Tibial nerve (tissue), 4 donors: Measurements from ENCODE around the gene PPM1G. TPM values are rescaled to one million over a fixed set of nuclear protein-coding genes. Genes with fewer than 3 reads are reported as not detected.

Experiments used
- DNase-seq, 2 donors: peaks; one replicate each; pipeline ENCODE4 v3.0.0-alpha.2; 2019; ENCODE audit warnings: low spot score in 2 of 2
- H3K27ac ChIP-seq, 4 donors: fragments of 200-600 bp; sonication (generic) in 3 of 4; one replicate each; pipeline ENCODE4 v1.5.1; 2017 to 2019; ENCODE audit warnings: mild to moderate bottlenecking in 1 of 4
- H3K27me3 ChIP-seq, 2 donors: fragments of 200-600 bp; sonication (generic) in 1 of 2; one replicate each; pipeline versions ENCODE4 v1.5.1 to v1.6.0; 2017 to 2019
- H3K36me3 ChIP-seq, 3 donors: fragments of 200-600 bp; sonication (generic); one replicate each; pipeline ENCODE4 v1.5.1; 2018 to 2019
- H3K4me1 ChIP-seq, 4 donors: fragments of 200-600 bp; sonication (generic) in 3 of 4; one replicate each; pipeline ENCODE4 v1.5.1; 2017 to 2019
- H3K4me3 ChIP-seq, 4 donors: fragments of 200-600 bp; sonication (generic) in 3 of 4; one replicate each; pipeline ENCODE4 v1.5.1; 2017 to 2019; ENCODE audit warnings: mild to moderate bottlenecking in 1 of 4, moderate library complexity in 1 of 4
- H3K9me3 ChIP-seq, 4 donors: fragments of 200-600 bp; sonication (generic) in 3 of 4; one replicate each; pipeline ENCODE4 v1.5.1; 2017 to 2019
- EP300 ChIP-seq, 2 donors: sonication (generic); formaldehyde crosslinking; IDR thresholded peaks; one replicate each; pipeline ENCODE4 v1.6.1; 2017; ENCODE audit warnings: antibody characterized with exemption in 2 of 2, mild to moderate bottlenecking in 1 of 2
- POLR2A ChIP-seq, 2 donors: fragments of 450-650 bp; IDR thresholded peaks; one replicate each; pipeline ENCODE4 v1.6.1; 2017; ENCODE audit warnings: antibody characterized with exemption in 2 of 2, mild to moderate bottlenecking in 2 of 2, moderate library complexity in 2 of 2
- WGBS, 2 donors: methylation state at CpG; one replicate each; pipeline ENCODE4 v1.1.5; 2018; 5-methylcytosine and 5-hydroxymethylcytosine counted together
- total RNA-seq, 4 donors: library from RNA; depleted of rRNA; stranded (reverse); fragments of >200 nt; gene quantifications; one replicate each; pipeline ENCODE4 v1.1.0, GENCODE V29; 2016
- TF ChIP-seq, protein P1 (sequence below), 5 experiments: fragments of 200-600 bp in 3 of 5; fragments of 450-650 bp in 2 of 5; sonication (generic) in 3 of 5; IDR thresholded peaks; one replicate each; pipeline ENCODE4 v1.5.1; 2016 to 2019; ENCODE audit warnings: antibody characterized with exemption in 5 of 5, mild to moderate bottlenecking in 3 of 5, moderate library complexity in 2 of 5

The PPM1G gene
- total RNA-seq, 4 donors from 2014 or later, result 33.7 to 53.6 (median 47.9) TPM

DNA sequence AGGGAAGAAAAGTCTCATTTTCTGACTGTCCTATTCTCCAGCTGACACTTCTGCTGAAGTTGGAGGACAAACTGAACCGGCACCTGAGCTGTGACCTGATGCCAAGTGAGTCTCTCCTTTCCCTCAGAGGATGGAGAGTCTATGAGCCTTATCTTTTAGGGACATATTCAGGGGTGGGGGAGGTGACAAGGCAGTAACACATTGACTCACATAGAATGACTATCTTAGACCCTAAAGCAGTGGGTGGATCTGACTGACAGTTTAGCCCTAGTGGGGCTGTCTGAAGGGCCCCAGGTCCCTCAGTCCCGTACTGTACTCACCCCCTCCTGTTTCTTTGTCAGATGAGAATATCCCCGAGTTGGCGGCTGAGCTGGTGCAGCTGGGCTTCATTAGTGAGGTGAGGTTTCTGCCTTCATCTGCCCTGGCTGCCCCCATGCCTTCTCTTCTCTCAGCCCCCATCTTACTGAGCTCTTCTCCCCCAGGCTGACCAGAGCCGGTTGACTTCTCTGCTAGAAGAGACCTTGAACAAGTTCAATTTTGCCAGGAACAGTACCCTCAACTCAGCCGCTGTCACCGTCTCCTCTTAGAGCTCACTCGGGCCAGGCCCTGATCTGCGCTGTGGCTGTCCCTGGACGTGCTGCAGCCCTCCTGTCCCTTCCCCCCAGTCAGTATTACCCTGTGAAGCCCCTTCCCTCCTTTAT is 32.0 kb upstream of the PPM1G start:
- Histone ChIP-seq H3K4me3 (no peak overlapping the region), H3K27me3 (no peaks in the 10 kb centered on the region), H3K4me1 (peaks cover 0 to 14% (median 0%) of the 10 kb centered on the region in 4 donors), H3K27ac (no peak overlapping the region), H3K9me3 (no peaks in the 10 kb centered on the region), H3K36me3 (peaks cover 0 to 96% (median 40%) of the 10 kb centered on the region in 3 donors)
- TF ChIP-seq POLR2A (IDR thresholded peaks at IDR 0.05), result no peak
- no peak for TF ChIP-seq EP300 (IDR thresholded peaks at IDR 0.05)
- TF ChIP-seq, protein P1, sequence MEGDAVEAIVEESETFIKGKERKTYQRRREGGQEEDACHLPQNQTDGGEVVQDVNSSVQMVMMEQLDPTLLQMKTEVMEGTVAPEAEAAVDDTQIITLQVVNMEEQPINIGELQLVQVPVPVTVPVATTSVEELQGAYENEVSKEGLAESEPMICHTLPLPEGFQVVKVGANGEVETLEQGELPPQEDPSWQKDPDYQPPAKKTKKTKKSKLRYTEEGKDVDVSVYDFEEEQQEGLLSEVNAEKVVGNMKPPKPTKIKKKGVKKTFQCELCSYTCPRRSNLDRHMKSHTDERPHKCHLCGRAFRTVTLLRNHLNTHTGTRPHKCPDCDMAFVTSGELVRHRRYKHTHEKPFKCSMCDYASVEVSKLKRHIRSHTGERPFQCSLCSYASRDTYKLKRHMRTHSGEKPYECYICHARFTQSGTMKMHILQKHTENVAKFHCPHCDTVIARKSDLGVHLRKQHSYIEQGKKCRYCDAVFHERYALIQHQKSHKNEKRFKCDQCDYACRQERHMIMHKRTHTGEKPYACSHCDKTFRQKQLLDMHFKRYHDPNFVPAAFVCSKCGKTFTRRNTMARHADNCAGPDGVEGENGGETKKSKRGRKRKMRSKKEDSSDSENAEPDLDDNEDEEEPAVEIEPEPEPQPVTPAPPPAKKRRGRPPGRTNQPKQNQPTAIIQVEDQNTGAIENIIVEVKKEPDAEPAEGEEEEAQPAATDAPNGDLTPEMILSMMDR (IDR thresholded peaks at IDR 0.05), result no peak
- DNase-seq, result no peak
- 77 to 82% methylated on average over 10 of the region's 10 CpGs for WGBS, 2 donors

DNA sequence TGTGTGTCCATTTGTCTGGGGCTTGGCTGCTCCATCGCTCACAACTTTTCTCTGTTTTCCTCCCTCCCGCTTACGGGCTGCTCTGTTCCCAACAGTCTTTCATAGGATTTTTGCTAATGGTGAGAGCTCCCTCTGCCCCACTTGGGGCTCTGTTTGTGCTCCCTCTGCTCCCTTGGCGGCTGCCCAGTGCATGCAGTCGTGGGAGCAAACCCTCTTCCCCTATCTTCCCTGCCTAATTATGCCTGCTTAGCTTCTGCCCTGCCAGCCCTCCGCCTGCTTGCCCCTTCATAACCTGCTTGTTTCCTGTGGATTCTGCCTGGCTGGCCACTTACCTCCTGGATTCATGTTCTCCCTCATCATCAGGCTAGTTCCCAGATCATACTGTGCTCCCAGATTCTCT is 26.2 kb upstream of the PPM1G start:
- H3K4me1 ChIP-seq, result peaks cover 0 to 27% (median 6%) of the 10 kb centered on the region in 4 donors
- WGBS, 2 donors, result 82 to 91% methylated on average over 6 of the region's 6 CpGs
- H3K36me3 ChIP-seq, result peaks cover 0 to 77% (median 57%) of the 10 kb centered on the region in 3 donors
- H3K9me3 ChIP-seq, result no peaks in the 10 kb centered on the region
- no peak overlapping the region for H3K4me3 ChIP-seq
- no peak overlapping the region for H3K27ac ChIP-seq
- no peaks in the 10 kb centered on the region for H3K27me3 ChIP-seq
- TF ChIP-seq, protein P1 (IDR thresholded peaks at IDR 0.05), result no peak
- no peak for TF ChIP-seq EP300 (IDR thresholded peaks at IDR 0.05)
- TF ChIP-seq POLR2A (IDR thresholded peaks at IDR 0.05), result no peak
- no peak for DNase-seq

DNA sequence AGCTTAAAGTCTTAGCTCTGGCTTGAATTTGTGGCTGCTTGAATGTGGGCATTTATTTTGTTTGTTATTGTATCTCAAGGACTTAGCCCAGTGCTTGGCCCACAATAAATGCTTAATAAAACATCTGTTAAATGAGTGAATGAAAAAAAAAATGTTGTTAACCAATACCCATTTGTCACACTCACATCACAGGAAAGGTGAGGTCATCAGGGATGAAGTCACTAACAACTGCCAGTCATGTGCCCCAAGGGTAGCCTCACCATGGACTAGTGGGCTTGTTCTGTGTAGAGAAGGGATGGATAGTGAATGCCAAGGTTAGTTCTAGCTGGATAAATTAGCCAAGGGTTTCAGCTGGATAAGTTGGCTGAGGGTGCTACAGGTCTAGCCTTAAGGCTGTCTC is 22.0 kb upstream of the PPM1G start:
- Histone ChIP-seq H3K27me3 (no peaks in the 10 kb centered on the region), H3K36me3 (peaks cover 0 to 35% (median 32%) of the 10 kb centered on the region in 3 donors), H3K4me1 (peaks cover 0 to 44% (median 19%) of the 10 kb centered on the region in 4 donors), H3K4me3 (no peak overlapping the region), H3K27ac (peak overlapping the region in 1 of 4 donors; percentile 4), H3K9me3 (no peaks in the 10 kb centered on the region)
- no peak for DNase-seq
- TF ChIP-seq POLR2A (IDR thresholded peaks at IDR 0.05) (no peak), EP300 (IDR thresholded peaks at IDR 0.05) (no peak)
- TF ChIP-seq, protein P1 (IDR thresholded peaks at IDR 0.05), result no peak

DNA sequence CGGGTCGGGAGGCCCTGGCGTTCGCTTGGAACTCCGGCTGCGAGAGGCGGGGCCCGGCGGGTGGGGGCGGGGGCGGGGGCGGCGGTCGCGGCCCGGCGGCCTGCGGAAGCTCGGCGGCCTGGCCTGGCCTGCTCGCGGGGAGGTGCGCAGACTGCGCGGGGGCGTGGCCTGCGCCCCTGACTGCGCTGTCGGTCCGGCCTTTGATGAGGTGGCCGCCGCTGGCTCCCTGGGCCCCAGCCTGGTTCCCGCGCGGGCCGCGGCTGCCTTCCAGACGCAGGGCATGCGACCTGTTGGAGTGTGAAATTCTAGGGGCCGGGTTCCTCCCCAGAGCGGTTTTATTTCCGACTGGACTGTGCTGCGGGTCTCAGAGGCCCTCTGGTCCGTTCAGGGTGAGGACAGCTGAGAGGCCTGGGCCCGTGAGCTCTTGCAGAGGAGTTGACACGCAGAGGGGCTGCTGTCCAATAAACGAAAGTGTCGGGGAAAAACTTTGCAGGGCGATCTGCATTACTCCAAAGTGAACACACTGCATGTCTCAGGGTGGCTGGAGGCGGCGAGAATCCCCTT is 19.7 kb upstream of the PPM1G start:
- peak; percentile 27 to 54 for DNase-seq
- Histone ChIP-seq H3K36me3 (peaks cover 0 to 11% (median 10%) of the 10 kb centered on the region in 3 donors), H3K4me3 (peak overlapping the region; percentile 85 to 98 (median 93)), H3K27me3 (no peaks in the 10 kb centered on the region), H3K9me3 (no peaks in the 10 kb centered on the region), H3K4me1 (peaks cover 0 to 44% (median 19%) of the 10 kb centered on the region in 4 donors), H3K27ac (peak overlapping the region; percentile 95 to 99 (median 98))
- TF ChIP-seq POLR2A (IDR thresholded peaks at IDR 0.05) (no peak), EP300 (IDR thresholded peaks at IDR 0.05) (no peak)
- TF ChIP-seq, protein P1 (IDR thresholded peaks at IDR 0.05), result no peak
- WGBS, 2 donors, result 0% methylated on average over 19 to 25 of the region's 51 CpGs
